ENCODE data around the gene ISCA1.

ISCA1 gene

DNA sequence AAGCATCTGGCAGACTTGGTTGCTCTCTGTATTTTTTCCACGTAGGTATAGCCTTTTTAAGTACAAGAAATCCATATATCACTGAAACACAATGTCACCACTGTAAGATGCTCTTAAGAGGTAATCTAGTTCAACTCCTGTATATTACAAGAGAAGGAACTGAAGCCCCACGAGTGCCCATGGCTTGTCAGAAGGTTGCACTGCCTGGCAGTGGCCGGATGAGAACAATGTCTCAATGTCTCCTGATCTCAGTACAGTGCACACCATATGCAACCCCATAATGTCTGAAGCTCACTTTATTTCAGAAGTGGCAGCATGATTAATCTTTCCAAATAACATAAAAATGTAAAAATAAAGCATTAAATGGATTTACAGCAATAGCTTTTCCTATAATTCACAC lies 44.2 kb upstream of the ISCA1 start:
- ATAC-seq (ENCODE audit: low read depth) (no peak), DNase-seq (ENCODE audit: low spot score) (no peak)
- TF ChIP-seq, protein P1, sequence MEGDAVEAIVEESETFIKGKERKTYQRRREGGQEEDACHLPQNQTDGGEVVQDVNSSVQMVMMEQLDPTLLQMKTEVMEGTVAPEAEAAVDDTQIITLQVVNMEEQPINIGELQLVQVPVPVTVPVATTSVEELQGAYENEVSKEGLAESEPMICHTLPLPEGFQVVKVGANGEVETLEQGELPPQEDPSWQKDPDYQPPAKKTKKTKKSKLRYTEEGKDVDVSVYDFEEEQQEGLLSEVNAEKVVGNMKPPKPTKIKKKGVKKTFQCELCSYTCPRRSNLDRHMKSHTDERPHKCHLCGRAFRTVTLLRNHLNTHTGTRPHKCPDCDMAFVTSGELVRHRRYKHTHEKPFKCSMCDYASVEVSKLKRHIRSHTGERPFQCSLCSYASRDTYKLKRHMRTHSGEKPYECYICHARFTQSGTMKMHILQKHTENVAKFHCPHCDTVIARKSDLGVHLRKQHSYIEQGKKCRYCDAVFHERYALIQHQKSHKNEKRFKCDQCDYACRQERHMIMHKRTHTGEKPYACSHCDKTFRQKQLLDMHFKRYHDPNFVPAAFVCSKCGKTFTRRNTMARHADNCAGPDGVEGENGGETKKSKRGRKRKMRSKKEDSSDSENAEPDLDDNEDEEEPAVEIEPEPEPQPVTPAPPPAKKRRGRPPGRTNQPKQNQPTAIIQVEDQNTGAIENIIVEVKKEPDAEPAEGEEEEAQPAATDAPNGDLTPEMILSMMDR (IDR thresholded peaks at IDR 0.05; ENCODE audit: poor library complexity, severe bottlenecking) = no peak
- Histone ChIP-seq H3K9me3 (ENCODE audit: severe bottlenecking) (no peaks in the 10 kb centered on the region), H3K4me3 (ENCODE audit: severe bottlenecking) (no peak overlapping the region), H3K27me3 (ENCODE audit: insufficient read depth, poor library complexity, severe bottlenecking) (no peaks in the 10 kb centered on the region), H3K27ac (ENCODE audit: poor library complexity, severe bottlenecking) (no peak overlapping the region), H3K4me1 (ENCODE audit: insufficient read depth, poor library complexity, severe bottlenecking) (no peaks in the 10 kb centered on the region), H3K36me3 (ENCODE audit: low read depth) (peaks cover 84% of the 10 kb centered on the region)

DNA sequence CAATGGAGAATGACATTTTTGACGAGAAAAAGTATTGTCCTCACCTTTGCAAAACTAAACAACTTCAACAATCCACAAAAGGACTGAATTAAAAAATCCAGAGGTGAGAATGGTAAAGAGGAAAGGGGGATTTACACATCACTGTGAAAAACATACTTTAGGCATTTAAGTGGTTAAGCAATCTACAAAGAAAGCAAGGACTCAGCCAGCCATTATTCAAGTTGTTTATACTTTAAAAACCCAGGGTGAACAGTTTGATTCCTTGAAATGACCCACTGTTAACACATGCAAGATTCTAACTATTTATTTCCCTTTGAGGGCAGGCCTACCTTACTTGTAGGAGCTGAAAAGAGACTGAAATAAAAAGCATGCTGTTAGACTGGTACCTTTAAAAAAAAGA lies 42.6 kb upstream of the ISCA1 start:
- H3K27me3 ChIP-seq (ENCODE audit: insufficient read depth, poor library complexity, severe bottlenecking) = no peaks in the 10 kb centered on the region
- H3K36me3 ChIP-seq (ENCODE audit: low read depth) = peaks cover 92% of the 10 kb centered on the region
- no peaks in the 10 kb centered on the region for H3K4me1 ChIP-seq (ENCODE audit: insufficient read depth, poor library complexity, severe bottlenecking)
- ATAC-seq (ENCODE audit: low read depth) = no peak
- H3K27ac ChIP-seq (ENCODE audit: poor library complexity, severe bottlenecking) = no peak overlapping the region
- H3K4me3 ChIP-seq (ENCODE audit: severe bottlenecking) = no peak overlapping the region
- H3K9me3 ChIP-seq (ENCODE audit: severe bottlenecking) = no peaks in the 10 kb centered on the region
- no peak for DNase-seq (ENCODE audit: low spot score)
- TF ChIP-seq, protein P1 (IDR thresholded peaks at IDR 0.05; ENCODE audit: poor library complexity, severe bottlenecking) = no peak

DNA sequence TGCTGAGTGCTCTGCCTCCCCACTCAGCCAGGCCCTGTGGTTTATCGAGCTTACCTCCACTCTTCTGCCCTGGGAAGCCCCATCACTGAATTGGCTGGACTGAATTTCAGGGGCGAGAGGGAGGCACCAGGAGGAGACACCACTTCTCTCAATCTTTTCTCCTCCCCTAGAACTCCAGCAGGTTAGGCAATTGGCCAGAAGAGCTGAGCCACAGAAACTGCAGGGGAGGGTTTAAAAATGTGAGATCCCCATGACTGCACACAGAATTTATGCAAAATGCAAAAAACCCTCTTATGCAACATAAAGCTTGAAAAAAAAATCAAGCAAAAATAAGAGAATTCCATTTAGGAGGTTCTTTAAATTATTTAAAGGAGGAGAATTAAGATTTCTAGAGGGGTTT lies 42.0 kb upstream of the ISCA1 start:
- no peaks in the 10 kb centered on the region for H3K27me3 ChIP-seq (ENCODE audit: insufficient read depth, poor library complexity, severe bottlenecking)
- H3K36me3 ChIP-seq (ENCODE audit: low read depth) = peaks cover 97% of the 10 kb centered on the region
- DNase-seq (ENCODE audit: low spot score) (no peak), ATAC-seq (ENCODE audit: low read depth) (no peak)
- H3K27ac ChIP-seq (ENCODE audit: poor library complexity, severe bottlenecking) = no peak overlapping the region
- H3K4me3 ChIP-seq (ENCODE audit: severe bottlenecking) = no peak overlapping the region
- no peaks in the 10 kb centered on the region for H3K4me1 ChIP-seq (ENCODE audit: insufficient read depth, poor library complexity, severe bottlenecking)
- H3K9me3 ChIP-seq (ENCODE audit: severe bottlenecking) = no peaks in the 10 kb centered on the region
- TF ChIP-seq, protein P1 (IDR thresholded peaks at IDR 0.05; ENCODE audit: poor library complexity, severe bottlenecking) = no peak

DNA sequence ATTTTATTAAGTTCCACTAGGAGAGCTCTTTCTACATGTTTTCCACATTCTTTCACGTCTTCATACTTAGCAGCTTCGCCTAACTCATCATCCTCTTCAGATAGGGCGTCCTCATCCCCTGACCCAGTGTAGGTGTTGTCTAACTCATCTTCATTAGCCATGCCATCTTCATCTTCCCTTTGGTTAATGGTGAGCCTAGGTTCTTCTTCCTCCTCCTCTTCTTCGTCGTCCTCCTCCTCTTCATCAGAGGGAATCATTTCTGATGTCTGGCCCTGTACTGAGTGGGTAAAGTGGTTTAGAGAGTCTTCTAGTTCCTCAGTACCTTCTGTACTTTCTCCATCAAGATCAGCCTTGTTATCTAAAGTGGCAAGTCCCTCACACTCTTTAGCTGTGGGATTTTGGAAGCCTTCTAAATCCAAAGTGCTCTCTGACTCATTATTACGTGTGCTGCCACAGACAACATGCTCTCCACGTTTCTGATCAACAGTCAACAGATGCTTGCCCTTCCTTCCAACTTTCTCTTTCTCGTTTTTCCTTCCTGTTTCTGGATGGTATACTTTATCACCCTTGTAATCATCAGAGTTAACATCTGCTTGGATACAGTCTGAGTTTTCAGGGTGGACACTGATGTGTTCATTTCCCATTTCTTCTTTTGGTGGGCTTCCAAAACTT lies 40.8 kb upstream of the ISCA1 start:
- DNase-seq (ENCODE audit: low spot score) (no peak), ATAC-seq (ENCODE audit: low read depth) (peak; percentile 44; the same call in 1 of the 3 replicates)
- H3K4me3 ChIP-seq (ENCODE audit: severe bottlenecking) = no peak overlapping the region
- no peaks in the 10 kb centered on the region for H3K9me3 ChIP-seq (ENCODE audit: severe bottlenecking)
- TF ChIP-seq, protein P1 (IDR thresholded peaks at IDR 0.05; ENCODE audit: poor library complexity, severe bottlenecking) = no peak
- no peak overlapping the region for H3K27ac ChIP-seq (ENCODE audit: poor library complexity, severe bottlenecking)
- H3K36me3 ChIP-seq (ENCODE audit: low read depth) = peaks cover 98% of the 10 kb centered on the region
- no peaks in the 10 kb centered on the region for H3K4me1 ChIP-seq (ENCODE audit: insufficient read depth, poor library complexity, severe bottlenecking)
- H3K27me3 ChIP-seq (ENCODE audit: insufficient read depth, poor library complexity, severe bottlenecking) = no peaks in the 10 kb centered on the region

DNA sequence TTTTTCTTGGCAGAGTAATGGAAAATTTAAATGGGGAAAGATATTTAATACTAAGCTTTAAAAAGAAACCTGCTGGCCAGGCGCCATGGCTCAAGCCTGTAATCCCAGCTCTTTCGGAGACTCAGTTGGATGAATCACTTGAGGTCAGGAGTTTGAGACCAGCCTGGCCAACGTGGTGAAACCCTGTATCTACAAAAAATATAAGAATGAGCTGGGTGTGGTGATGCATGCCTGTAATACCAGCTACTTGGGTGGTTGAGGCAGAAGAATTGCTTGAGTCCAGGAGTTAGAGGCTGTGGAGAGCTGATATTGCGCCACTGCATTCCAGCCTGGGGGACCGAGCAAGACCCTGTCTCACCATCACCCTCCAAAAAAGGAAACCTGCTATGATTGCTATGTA lies 39.0 kb upstream of the ISCA1 start:
- Histone ChIP-seq H3K4me1 (ENCODE audit: insufficient read depth, poor library complexity, severe bottlenecking) (no peaks in the 10 kb centered on the region), H3K27me3 (ENCODE audit: insufficient read depth, poor library complexity, severe bottlenecking) (no peaks in the 10 kb centered on the region), H3K9me3 (ENCODE audit: severe bottlenecking) (no peaks in the 10 kb centered on the region), H3K4me3 (ENCODE audit: severe bottlenecking) (no peak overlapping the region), H3K36me3 (ENCODE audit: low read depth) (peaks cover 98% of the 10 kb centered on the region), H3K27ac (ENCODE audit: poor library complexity, severe bottlenecking) (no peak overlapping the region)
- TF ChIP-seq, protein P1 (IDR thresholded peaks at IDR 0.05; ENCODE audit: poor library complexity, severe bottlenecking) = no peak
- ATAC-seq (ENCODE audit: low read depth) = no peak; the same call in 2 of the 3 replicates
- no peak for DNase-seq (ENCODE audit: low spot score)

Data from RWPE2 (cell line).